GM23338 (cell line): ENCODE measurements around the gene ITPRIP. TPM values are rescaled to one million over a fixed set of nuclear protein-coding genes. Genes with fewer than 3 reads are reported as not detected.

Experiments used
- ATAC-seq: fragments of 200-7000 bp; cut with Tn5 transposase; 3 replicates; pipeline ENCODE4 v1.9.1; 2020
- DNase-seq: peaks from one replicate; pipeline ENCODE4 v3.0.0-alpha.2; 2015; ENCODE audit warnings: low spot score
- H2AFZ ChIP-seq: fragments of 200-600 bp; sonication (generic); 2 replicates; pipeline ENCODE4 v1.8.0; 2016; ENCODE audit warnings: antibody characterized with exemption, mild to moderate bottlenecking, moderate library complexity
- H3F3A ChIP-seq: fragments of 200-600 bp; sonication (generic); replicated peaks from 2 replicates; pipeline ENCODE4 v1.8.0; 2017; ENCODE audit warnings: antibody characterized with exemption, mixed run types, low read depth
- H3K27ac ChIP-seq: fragments of 200-600 bp; sonication (generic); 2 replicates; pipeline ENCODE4 v1.6.1; 2016; ENCODE audit warnings: low read depth
- H3K27me3 ChIP-seq: fragments of 200-600 bp; sonication (generic); 2 replicates; pipeline ENCODE4 v1.8.0; 2016; ENCODE audit warnings: mild to moderate bottlenecking, mixed run types, moderate library complexity; ENCODE audit not compliant: insufficient read depth
- H3K36me3 ChIP-seq: fragments of 200-600 bp; sonication (generic); 2 replicates; pipeline ENCODE4 v1.8.0; 2016; ENCODE audit warnings: mild to moderate bottlenecking; ENCODE audit not compliant: insufficient read depth
- H3K4me1 ChIP-seq: fragments of 200-600 bp; sonication (generic); 2 replicates; pipeline ENCODE4 v1.8.0; 2016; ENCODE audit warnings: mild to moderate bottlenecking, moderate library complexity; ENCODE audit not compliant: insufficient read depth
- H3K4me2 ChIP-seq: fragments of 200-600 bp; sonication (generic); 2 replicates; pipeline ENCODE4 v1.7.1; 2017; ENCODE audit warnings: mixed run types
- H3K4me3 ChIP-seq: fragments of 200-600 bp; sonication (generic); 2 replicates; pipeline ENCODE4 v1.6.1; 2016; ENCODE audit warnings: mixed run types
- H3K79me2 ChIP-seq: fragments of 200-600 bp; sonication (generic); replicated peaks from 2 replicates; pipeline ENCODE4 v1.8.0; 2017; ENCODE audit warnings: mild to moderate bottlenecking; ENCODE audit not compliant: insufficient read depth
- H3K9me2 ChIP-seq: fragments of 200-600 bp; sonication (generic); 2 replicates; pipeline ENCODE4 v1.8.0; 2017; ENCODE audit not compliant: insufficient read depth
- H4K20me1 ChIP-seq: fragments of 200-600 bp; sonication (generic); replicated peaks from 2 replicates; pipeline ENCODE4 v1.8.0; 2017; ENCODE audit warnings: mild to moderate bottlenecking; ENCODE audit not compliant: insufficient read depth
- H3K27ac Mint-ChIP-seq: 2 replicates; pipeline ENCODE4 v1.8.0; 2020; ENCODE audit warnings: inconsistent platforms, mild to moderate bottlenecking, moderate library complexity, mixed read lengths
- H3K27me3 Mint-ChIP-seq: 3 replicates; pipeline ENCODE4 v1.8.0; 2022; ENCODE audit warnings: low read depth, mild to moderate bottlenecking, moderate library complexity, mixed read lengths, inconsistent platforms; ENCODE audit not compliant: insufficient read depth, poor library complexity
- H3K36me3 Mint-ChIP-seq: 3 replicates; pipeline ENCODE4 v1.8.0; 2021; ENCODE audit warnings: low read depth, mild to moderate bottlenecking, inconsistent platforms, moderate library complexity, mixed read lengths
- H3K4me1 Mint-ChIP-seq: 3 replicates; pipeline ENCODE4 v1.8.0; 2020; ENCODE audit warnings: mild to moderate bottlenecking, inconsistent platforms, mixed read lengths
- H3K4me3 Mint-ChIP-seq: 3 replicates; pipeline ENCODE4 v1.8.0; 2021; ENCODE audit warnings: moderate library complexity, mild to moderate bottlenecking, inconsistent platforms, mixed read lengths
- H3K9me3 Mint-ChIP-seq: 3 replicates; pipeline ENCODE4 v1.8.0; 2020; ENCODE audit warnings: moderate library complexity, mild to moderate bottlenecking, inconsistent platforms, mixed read lengths
- CREB1 ChIP-seq: fragments of 250-450 bp; sonication (Bioruptor Pico); IDR thresholded peaks from 2 replicates; pipeline ENCODE4 v1.5.0; 2020; ENCODE audit warnings: low read depth, mild to moderate bottlenecking, moderate library complexity
- EZH2 ChIP-seq: fragments of 200-600 bp; sonication (generic); IDR thresholded peaks from one replicate; pipeline ENCODE4 v1.8.0; 2017; ENCODE audit warnings: antibody characterized with exemption, mild to moderate bottlenecking, low read depth; ENCODE audit not compliant: unreplicated experiment
- EZH2phosphoT487 ChIP-seq: fragments of 200-600 bp; sonication (generic); IDR thresholded peaks from one replicate; pipeline ENCODE4 v1.8.1; 2018; ENCODE audit warnings: antibody characterized with exemption; ENCODE audit not compliant: unreplicated experiment
- JUNB ChIP-seq: IDR thresholded peaks from one replicate; pipeline ENCODE4 v1.6.1; 2016; ENCODE audit warnings: antibody characterized with exemption; ENCODE audit not compliant: unreplicated experiment
- NANOG ChIP-seq: IDR thresholded peaks from 2 replicates; pipeline ENCODE4 v1.6.1; 2016; ENCODE audit warnings: antibody characterized with exemption, borderline replicate concordance
- POLR2AphosphoS5 ChIP-seq: IDR thresholded peaks from 2 replicates; pipeline ENCODE4 v1.6.1; 2016; ENCODE audit warnings: antibody characterized with exemption, low read depth
- STAT1 ChIP-seq: IDR thresholded peaks from one replicate; pipeline ENCODE4 v1.6.1; 2016; ENCODE audit warnings: antibody characterized with exemption; ENCODE audit not compliant: unreplicated experiment
- ZNF114 ChIP-seq: fragments of 250-450 bp; sonication (Bioruptor Pico); IDR thresholded peaks from 2 replicates; pipeline ENCODE4 v1.5.0; 2020; ENCODE audit warnings: mild to moderate bottlenecking, moderate library complexity
- ZNF331 ChIP-seq: fragments of 250-450 bp; sonication (Bioruptor Pico); IDR thresholded peaks from 2 replicates; pipeline ENCODE4 v1.5.0; 2020; ENCODE audit warnings: low read depth, mild to moderate bottlenecking, moderate library complexity
- polyA plus RNA-seq: library from polyadenylated mRNA; unstranded; fragments of >200 nt; fragmentation: Nextera tagmentation; extraction: Ambion mirVana; gene quantifications from 2 replicates; pipeline ENCODE4 v1.2.1, GENCODE V29; 2016
- total RNA-seq: library from RNA; depleted of rRNA; stranded (reverse); fragments of >200 nt; shearing (Covaris generic); gene quantifications from 2 replicates; pipeline ENCODE4 v1.2.3, GENCODE V29; 2014
- TF ChIP-seq, protein P1 (sequence below): fragments of 250-450 bp; sonication (Bioruptor Pico); IDR thresholded peaks from 2 replicates; pipeline ENCODE4 v1.5.0; 2020; ENCODE audit warnings: mild to moderate bottlenecking, moderate library complexity
- TF ChIP-seq, protein P2 (sequence below): IDR thresholded peaks from one replicate; pipeline ENCODE4 v1.6.1; 2018; ENCODE audit warnings: antibody characterized with exemption; ENCODE audit not compliant: unreplicated experiment
- TF ChIP-seq, protein P3 (sequence below): IDR thresholded peaks from 2 replicates; pipeline ENCODE4 v1.6.1; 2016; ENCODE audit warnings: antibody characterized with exemption
- TF ChIP-seq, protein P4 (sequence below), 2 experiments: fragments of 200-600 bp in 1 of 2; sonication (generic) in 1 of 2; conservative IDR thresholded peaks; 2 replicates each; pipeline versions ENCODE4 v1.5.1 to v1.6.1; 2016 to 2017; ENCODE audit warnings: antibody characterized with exemption in 2 of 2, low read depth in 2 of 2, mild to moderate bottlenecking in 2 of 2, moderate library complexity in 1 of 2

The ITPRIP gene
- total and polyA plus RNA-seq, 2 experiments from 2014 or later, result 6.9 to 15.2 TPM

DNA sequence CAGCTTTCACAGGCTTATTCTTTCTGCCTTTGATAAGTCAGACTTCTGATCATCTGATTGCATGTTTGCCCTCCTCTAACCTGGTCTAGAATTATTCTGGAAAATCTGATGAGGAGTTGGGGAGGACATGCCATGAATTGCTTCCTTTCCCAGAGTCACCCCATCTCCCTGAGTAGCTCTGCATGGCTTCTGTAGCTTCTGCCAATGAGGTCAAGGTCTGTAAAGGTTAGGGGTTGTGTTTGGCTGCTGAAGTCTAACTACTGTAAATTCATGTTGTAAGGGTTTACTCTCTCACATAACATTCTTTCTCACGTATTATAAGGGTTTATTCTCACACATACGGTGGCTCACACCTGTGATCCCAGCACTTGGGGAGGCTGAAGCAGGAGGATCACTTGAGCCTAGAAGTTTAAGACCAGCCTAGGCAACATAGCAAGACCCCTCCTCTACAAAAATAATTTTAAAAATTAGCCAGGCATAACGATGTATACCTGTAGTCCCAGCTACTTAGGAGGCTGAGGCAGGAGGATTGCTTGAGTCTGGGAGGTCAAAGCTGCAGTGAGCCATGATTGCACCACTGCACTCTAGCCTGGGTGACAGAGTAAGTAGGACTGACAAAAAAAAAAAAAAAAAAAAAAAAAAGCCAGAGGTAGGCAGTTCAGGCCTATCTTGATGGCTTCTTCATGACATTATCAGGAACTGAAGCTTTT is 58.6 kb downstream of the ITPRIP start:
- ATAC-seq (no peak), DNase-seq (no peak)
- no peak overlapping the region for H3K4me3 Mint-ChIP-seq
- TF ChIP-seq, protein P1, sequence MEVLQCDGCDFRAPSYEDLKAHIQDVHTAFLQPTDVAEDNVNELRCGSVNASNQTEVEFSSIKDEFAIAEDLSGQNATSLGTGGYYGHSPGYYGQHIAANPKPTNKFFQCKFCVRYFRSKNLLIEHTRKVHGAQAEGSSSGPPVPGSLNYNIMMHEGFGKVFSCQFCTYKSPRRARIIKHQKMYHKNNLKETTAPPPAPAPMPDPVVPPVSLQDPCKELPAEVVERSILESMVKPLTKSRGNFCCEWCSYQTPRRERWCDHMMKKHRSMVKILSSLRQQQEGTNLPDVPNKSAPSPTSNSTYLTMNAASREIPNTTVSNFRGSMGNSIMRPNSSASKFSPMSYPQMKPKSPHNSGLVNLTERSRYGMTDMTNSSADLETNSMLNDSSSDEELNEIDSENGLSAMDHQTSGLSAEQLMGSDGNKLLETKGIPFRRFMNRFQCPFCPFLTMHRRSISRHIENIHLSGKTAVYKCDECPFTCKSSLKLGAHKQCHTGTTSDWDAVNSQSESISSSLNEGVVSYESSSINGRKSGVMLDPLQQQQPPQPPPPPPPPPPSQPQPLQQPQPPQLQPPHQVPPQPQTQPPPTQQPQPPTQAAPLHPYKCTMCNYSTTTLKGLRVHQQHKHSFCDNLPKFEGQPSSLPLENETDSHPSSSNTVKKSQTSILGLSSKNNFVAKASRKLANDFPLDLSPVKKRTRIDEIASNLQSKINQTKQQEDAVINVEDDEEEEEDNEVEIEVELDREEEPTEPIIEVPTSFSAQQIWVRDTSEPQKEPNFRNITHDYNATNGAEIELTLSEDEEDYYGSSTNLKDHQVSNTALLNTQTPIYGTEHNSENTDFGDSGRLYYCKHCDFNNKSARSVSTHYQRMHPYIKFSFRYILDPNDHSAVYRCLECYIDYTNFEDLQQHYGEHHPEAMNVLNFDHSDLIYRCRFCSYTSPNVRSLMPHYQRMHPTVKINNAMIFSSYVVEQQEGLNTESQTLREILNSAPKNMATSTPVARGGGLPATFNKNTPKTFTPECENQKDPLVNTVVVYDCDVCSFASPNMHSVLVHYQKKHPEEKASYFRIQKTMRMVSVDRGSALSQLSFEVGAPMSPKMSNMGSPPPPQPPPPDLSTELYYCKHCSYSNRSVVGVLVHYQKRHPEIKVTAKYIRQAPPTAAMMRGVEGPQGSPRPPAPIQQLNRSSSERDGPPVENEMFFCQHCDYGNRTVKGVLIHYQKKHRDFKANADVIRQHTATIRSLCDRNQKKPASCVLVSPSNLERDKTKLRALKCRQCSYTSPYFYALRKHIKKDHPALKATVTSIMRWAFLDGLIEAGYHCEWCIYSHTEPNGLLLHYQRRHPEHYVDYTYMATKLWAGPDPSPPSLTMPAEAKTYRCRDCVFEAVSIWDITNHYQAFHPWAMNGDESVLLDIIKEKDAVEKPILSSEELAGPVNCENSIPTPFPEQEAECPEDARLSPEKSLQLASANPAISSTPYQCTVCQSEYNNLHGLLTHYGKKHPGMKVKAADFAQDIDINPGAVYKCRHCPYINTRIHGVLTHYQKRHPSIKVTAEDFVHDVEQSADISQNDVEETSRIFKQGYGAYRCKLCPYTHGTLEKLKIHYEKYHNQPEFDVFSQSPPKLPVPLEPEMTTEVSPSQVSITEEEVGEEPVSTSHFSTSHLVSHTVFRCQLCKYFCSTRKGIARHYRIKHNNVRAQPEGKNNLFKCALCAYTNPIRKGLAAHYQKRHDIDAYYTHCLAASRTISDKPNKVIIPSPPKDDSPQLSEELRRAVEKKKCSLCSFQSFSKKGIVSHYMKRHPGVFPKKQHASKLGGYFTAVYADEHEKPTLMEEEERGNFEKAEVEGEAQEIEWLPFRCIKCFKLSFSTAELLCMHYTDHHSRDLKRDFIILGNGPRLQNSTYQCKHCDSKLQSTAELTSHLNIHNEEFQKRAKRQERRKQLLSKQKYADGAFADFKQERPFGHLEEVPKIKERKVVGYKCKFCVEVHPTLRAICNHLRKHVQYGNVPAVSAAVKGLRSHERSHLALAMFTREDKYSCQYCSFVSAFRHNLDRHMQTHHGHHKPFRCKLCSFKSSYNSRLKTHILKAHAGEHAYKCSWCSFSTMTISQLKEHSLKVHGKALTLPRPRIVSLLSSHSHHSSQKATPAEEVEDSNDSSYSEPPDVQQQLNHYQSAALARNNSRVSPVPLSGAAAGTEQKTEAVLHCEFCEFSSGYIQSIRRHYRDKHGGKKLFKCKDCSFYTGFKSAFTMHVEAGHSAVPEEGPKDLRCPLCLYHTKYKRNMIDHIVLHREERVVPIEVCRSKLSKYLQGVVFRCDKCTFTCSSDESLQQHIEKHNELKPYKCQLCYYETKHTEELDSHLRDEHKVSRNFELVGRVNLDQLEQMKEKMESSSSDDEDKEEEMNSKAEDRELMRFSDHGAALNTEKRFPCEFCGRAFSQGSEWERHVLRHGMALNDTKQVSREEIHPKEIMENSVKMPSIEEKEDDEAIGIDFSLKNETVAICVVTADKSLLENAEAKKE (CRISPR knock-in tag), result no peak
- no peak for TF ChIP-seq STAT1
- no peak for TF ChIP-seq ZNF331 (CRISPR knock-in tag)
- TF ChIP-seq POLR2AphosphoS5, result no peak
- no peak for TF ChIP-seq ZNF114
- TF ChIP-seq, protein P2, sequence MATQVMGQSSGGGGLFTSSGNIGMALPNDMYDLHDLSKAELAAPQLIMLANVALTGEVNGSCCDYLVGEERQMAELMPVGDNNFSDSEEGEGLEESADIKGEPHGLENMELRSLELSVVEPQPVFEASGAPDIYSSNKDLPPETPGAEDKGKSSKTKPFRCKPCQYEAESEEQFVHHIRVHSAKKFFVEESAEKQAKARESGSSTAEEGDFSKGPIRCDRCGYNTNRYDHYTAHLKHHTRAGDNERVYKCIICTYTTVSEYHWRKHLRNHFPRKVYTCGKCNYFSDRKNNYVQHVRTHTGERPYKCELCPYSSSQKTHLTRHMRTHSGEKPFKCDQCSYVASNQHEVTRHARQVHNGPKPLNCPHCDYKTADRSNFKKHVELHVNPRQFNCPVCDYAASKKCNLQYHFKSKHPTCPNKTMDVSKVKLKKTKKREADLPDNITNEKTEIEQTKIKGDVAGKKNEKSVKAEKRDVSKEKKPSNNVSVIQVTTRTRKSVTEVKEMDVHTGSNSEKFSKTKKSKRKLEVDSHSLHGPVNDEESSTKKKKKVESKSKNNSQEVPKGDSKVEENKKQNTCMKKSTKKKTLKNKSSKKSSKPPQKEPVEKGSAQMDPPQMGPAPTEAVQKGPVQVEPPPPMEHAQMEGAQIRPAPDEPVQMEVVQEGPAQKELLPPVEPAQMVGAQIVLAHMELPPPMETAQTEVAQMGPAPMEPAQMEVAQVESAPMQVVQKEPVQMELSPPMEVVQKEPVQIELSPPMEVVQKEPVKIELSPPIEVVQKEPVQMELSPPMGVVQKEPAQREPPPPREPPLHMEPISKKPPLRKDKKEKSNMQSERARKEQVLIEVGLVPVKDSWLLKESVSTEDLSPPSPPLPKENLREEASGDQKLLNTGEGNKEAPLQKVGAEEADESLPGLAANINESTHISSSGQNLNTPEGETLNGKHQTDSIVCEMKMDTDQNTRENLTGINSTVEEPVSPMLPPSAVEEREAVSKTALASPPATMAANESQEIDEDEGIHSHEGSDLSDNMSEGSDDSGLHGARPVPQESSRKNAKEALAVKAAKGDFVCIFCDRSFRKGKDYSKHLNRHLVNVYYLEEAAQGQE, result no peak
- no peak for TF ChIP-seq CREB1 (CRISPR knock-in tag)
- TF ChIP-seq EZH2, result no peak
- TF ChIP-seq JUNB, result no peak
- TF ChIP-seq, protein P3, sequence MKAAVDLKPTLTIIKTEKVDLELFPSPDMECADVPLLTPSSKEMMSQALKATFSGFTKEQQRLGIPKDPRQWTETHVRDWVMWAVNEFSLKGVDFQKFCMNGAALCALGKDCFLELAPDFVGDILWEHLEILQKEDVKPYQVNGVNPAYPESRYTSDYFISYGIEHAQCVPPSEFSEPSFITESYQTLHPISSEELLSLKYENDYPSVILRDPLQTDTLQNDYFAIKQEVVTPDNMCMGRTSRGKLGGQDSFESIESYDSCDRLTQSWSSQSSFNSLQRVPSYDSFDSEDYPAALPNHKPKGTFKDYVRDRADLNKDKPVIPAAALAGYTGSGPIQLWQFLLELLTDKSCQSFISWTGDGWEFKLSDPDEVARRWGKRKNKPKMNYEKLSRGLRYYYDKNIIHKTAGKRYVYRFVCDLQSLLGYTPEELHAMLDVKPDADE, result no peak
- no peak for TF ChIP-seq EZH2phosphoT487
- TF ChIP-seq, protein P4, sequence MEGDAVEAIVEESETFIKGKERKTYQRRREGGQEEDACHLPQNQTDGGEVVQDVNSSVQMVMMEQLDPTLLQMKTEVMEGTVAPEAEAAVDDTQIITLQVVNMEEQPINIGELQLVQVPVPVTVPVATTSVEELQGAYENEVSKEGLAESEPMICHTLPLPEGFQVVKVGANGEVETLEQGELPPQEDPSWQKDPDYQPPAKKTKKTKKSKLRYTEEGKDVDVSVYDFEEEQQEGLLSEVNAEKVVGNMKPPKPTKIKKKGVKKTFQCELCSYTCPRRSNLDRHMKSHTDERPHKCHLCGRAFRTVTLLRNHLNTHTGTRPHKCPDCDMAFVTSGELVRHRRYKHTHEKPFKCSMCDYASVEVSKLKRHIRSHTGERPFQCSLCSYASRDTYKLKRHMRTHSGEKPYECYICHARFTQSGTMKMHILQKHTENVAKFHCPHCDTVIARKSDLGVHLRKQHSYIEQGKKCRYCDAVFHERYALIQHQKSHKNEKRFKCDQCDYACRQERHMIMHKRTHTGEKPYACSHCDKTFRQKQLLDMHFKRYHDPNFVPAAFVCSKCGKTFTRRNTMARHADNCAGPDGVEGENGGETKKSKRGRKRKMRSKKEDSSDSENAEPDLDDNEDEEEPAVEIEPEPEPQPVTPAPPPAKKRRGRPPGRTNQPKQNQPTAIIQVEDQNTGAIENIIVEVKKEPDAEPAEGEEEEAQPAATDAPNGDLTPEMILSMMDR (conservative IDR thresholded peaks at IDR 0.05; ENCODE audit: low read depth in 2 of 2), result no peak
- TF ChIP-seq NANOG, result no peak
- Histone ChIP-seq H2AFZ (no peak overlapping the region), H3K27me3 (0 out of 2 replicates have a peak, but pooled peaks cover 8% of the 10 kb centered on the region), H3K27ac (no peak overlapping the region), H3K4me2 (no peak overlapping the region), H3K4me1 (peaks cover 12% of the 10 kb centered on the region), H3K4me3 (no peak overlapping the region), H3K79me2 (peaks cover 16% of the 10 kb centered on the region), H3K9me2 (no peaks in the 10 kb centered on the region), H3K36me3 (no peaks in the 10 kb centered on the region), H3F3A (no peaks in the 10 kb centered on the region), H4K20me1 (no peaks in the 10 kb centered on the region; the same call in 1 of the 2 replicates)
- H3K4me1 Mint-ChIP-seq, result peaks cover 9% of the 10 kb centered on the region; the same call in 2 of the 3 replicates
- no peak overlapping the region for H3K27ac Mint-ChIP-seq
- no peaks in the 10 kb centered on the region for H3K9me3 Mint-ChIP-seq
- peaks cover 13% of the 10 kb centered on the region; the same call in 1 of the 3 replicates for H3K36me3 Mint-ChIP-seq
- H3K27me3 Mint-ChIP-seq, result peaks cover 6% of the 10 kb centered on the region
